Endodermal cell (in vitro differentiated cells): Measurements from ENCODE around the gene TOP2A. TPM values are rescaled to one million over a fixed set of nuclear protein-coding genes. Genes with fewer than 3 reads are reported as not detected.

Experiments
- DNase-seq: peaks from one replicate; pipeline ENCODE4 v3.0.0-alpha.2; 2017
- H3K27ac ChIP-seq: 2 replicates; pipeline ENCODE4 v1.5.1; 2013; ENCODE audit warnings: mild to moderate bottlenecking, low read depth, low read length, moderate library complexity
- H3K27me3 ChIP-seq: 2 replicates; pipeline ENCODE4 v1.6.1; 2013; ENCODE audit warnings: mild to moderate bottlenecking, low read length, moderate library complexity; ENCODE audit not compliant: insufficient read depth, control insufficient read depth, poor library complexity, severe bottlenecking
- H3K36me3 ChIP-seq: 2 replicates; pipeline ENCODE4 v1.7.0; 2013; ENCODE audit warnings: mild to moderate bottlenecking, low read length, moderate library complexity; ENCODE audit not compliant: control insufficient read depth, insufficient read depth
- H3K4me1 ChIP-seq: one replicate; pipeline ENCODE4 v1.7.0; 2013; ENCODE audit warnings: low read length; ENCODE audit not compliant: control insufficient read depth, insufficient read depth
- H3K4me3 ChIP-seq: 2 replicates; pipeline ENCODE4 v1.5.1; 2013; ENCODE audit warnings: mild to moderate bottlenecking, low read length, moderate library complexity
- H3K9ac ChIP-seq: 2 replicates; pipeline ENCODE4 v1.6.1; 2013; ENCODE audit warnings: mild to moderate bottlenecking, low read length, moderate library complexity; ENCODE audit not compliant: poor library complexity, severe bottlenecking; ENCODE audit errors: extremely low read depth
- H3K9me3 ChIP-seq: 2 replicates; pipeline ENCODE4 v1.6.1; 2013; ENCODE audit warnings: mild to moderate bottlenecking, low read length, moderate library complexity; ENCODE audit not compliant: control insufficient read depth
- H3K27ac Mint-ChIP-seq: 2 replicates; pipeline ENCODE4 v1.8.0; 2020; ENCODE audit warnings: mixed read lengths
- H3K27me3 Mint-ChIP-seq: 2 replicates; pipeline ENCODE4 v1.8.0; 2021; ENCODE audit warnings: mild to moderate bottlenecking, mixed read lengths; ENCODE audit not compliant: insufficient read depth
- H3K36me3 Mint-ChIP-seq: 2 replicates; pipeline ENCODE4 v1.8.0; 2020; ENCODE audit warnings: low read depth, mixed read lengths
- H3K4me1 Mint-ChIP-seq: 2 replicates; pipeline ENCODE4 v1.8.0; 2020; ENCODE audit warnings: mixed read lengths
- H3K4me3 Mint-ChIP-seq: 2 replicates; pipeline ENCODE4 v1.8.0; 2020; ENCODE audit warnings: mild to moderate bottlenecking, moderate library complexity, mixed read lengths
- H3K9me3 Mint-ChIP-seq: 2 replicates; pipeline ENCODE4 v1.8.0; 2020; ENCODE audit warnings: mild to moderate bottlenecking, mixed read lengths
- WGBS, 2 experiments: methylation state at CpG; one replicate each; pipeline versions ENCODE4 v1.1.5 to v1.1.7; 2013; ENCODE audit warnings: missing lambda C conversion rate in 2 of 2, mixed read lengths in 1 of 2; ENCODE audit not compliant: insufficient coverage in 1 of 2, insufficient read length in 1 of 2; 5-methylcytosine and 5-hydroxymethylcytosine counted together
- total RNA-seq, 2 donors: library from RNA; stranded (reverse); fragmentation: NEBNext Ultra II Directional in 1 of 2; extraction: Animal tissue kit (Norgen Biotek cat#: 25700) in 1 of 2; gene quantifications; 2 replicates in 1 of 2; 3 replicates in 1 of 2; pipeline ENCODE4 v1.2.1, GENCODE V29; 2021
- TF ChIP-seq, protein P1 (sequence below): fragments of 200-600 bp; sonication (generic); conservative IDR thresholded peaks from 2 replicates; pipeline ENCODE4 v1.5.0; 2021; ENCODE audit warnings: antibody characterized with exemption, mild to moderate bottlenecking

TOP2A gene
- total RNA-seq, 2 donors from 2014 or later: 173 to 246 TPM

DNA sequence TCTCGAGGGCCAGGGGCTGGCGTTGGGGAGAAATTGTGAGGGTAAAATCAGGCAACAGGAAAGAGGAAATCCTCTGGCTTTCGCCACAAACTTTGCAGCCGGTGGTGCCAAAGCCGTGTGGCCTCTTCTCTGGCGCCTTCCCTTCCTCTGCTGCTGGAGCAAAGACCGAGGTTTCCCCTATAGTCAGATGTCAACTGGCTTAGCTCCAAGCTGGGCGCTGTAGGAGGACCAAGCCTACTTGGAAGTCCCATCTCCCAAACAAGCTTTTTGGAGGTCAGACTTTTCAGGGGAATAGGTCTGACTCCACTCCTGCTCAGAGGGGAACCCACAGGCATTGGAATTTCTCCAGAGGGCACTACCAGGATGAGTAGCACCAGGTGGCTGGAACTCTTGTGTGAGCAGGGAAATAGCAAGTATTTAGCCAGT lies 30.5 kb upstream of the TOP2A start:
- no peak overlapping the region for H3K4me3 Mint-ChIP-seq
- H3K9me3 ChIP-seq: no peaks in the 10 kb centered on the region
- no peak overlapping the region for H3K4me3 ChIP-seq
- H3K9ac ChIP-seq: no peak overlapping the region
- TF ChIP-seq, protein P1, sequence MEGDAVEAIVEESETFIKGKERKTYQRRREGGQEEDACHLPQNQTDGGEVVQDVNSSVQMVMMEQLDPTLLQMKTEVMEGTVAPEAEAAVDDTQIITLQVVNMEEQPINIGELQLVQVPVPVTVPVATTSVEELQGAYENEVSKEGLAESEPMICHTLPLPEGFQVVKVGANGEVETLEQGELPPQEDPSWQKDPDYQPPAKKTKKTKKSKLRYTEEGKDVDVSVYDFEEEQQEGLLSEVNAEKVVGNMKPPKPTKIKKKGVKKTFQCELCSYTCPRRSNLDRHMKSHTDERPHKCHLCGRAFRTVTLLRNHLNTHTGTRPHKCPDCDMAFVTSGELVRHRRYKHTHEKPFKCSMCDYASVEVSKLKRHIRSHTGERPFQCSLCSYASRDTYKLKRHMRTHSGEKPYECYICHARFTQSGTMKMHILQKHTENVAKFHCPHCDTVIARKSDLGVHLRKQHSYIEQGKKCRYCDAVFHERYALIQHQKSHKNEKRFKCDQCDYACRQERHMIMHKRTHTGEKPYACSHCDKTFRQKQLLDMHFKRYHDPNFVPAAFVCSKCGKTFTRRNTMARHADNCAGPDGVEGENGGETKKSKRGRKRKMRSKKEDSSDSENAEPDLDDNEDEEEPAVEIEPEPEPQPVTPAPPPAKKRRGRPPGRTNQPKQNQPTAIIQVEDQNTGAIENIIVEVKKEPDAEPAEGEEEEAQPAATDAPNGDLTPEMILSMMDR: no peak
- H3K27ac Mint-ChIP-seq: no peak overlapping the region
- H3K27me3 Mint-ChIP-seq: peaks cover 5% of the 10 kb centered on the region
- no peaks in the 10 kb centered on the region for H3K9me3 Mint-ChIP-seq
- DNase-seq: no peak
- no peak overlapping the region for H3K27ac ChIP-seq
- WGBS, 2 experiments: 78 to 89% methylated on average over 5 to 8 of the region's 8 CpGs
- peaks cover 8% of the 10 kb centered on the region for H3K36me3 Mint-ChIP-seq
- no peaks in the 10 kb centered on the region for H3K4me1 ChIP-seq
- no peaks in the 10 kb centered on the region for H3K27me3 ChIP-seq
- H3K36me3 ChIP-seq: no peaks in the 10 kb centered on the region
- peaks cover 22% of the 10 kb centered on the region for H3K4me1 Mint-ChIP-seq

DNA sequence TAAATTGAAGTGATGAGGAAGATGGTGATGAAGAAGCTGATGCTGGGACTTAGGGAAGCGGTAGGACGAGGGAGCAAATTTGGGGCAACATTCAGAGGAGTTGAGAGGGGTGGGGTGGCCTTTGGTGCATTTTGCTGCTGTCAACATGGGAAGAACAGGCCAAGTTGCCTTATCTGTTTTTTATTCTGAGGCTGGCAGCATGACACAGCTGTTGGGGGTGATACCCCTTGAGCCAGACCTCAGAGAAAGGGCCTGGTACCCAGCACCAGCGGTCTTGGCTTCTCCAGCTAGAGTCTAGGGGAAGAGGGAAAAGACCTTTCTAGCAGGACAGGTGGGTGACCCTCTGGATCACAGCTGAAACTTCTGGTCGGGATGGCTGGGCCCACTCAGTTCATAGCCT lies 30.1 kb upstream of the TOP2A start:
- Histone ChIP-seq H3K27me3 (no peaks in the 10 kb centered on the region), H3K9me3 (no peaks in the 10 kb centered on the region), H3K4me1 (no peaks in the 10 kb centered on the region), H3K4me3 (no peak overlapping the region), H3K36me3 (no peaks in the 10 kb centered on the region), H3K27ac (no peak overlapping the region), H3K9ac (no peak overlapping the region)
- H3K4me3 Mint-ChIP-seq: no peak overlapping the region
- no peak for DNase-seq
- H3K27me3 Mint-ChIP-seq: peaks cover 5% of the 10 kb centered on the region
- H3K27ac Mint-ChIP-seq: no peak overlapping the region
- no peaks in the 10 kb centered on the region for H3K9me3 Mint-ChIP-seq
- TF ChIP-seq, protein P1: no peak
- peaks cover 22% of the 10 kb centered on the region for H3K4me1 Mint-ChIP-seq
- 93 to 95% methylated on average over 4 of the region's 4 CpGs for WGBS, 2 experiments
- H3K36me3 Mint-ChIP-seq: peaks cover 5% of the 10 kb centered on the region

DNA sequence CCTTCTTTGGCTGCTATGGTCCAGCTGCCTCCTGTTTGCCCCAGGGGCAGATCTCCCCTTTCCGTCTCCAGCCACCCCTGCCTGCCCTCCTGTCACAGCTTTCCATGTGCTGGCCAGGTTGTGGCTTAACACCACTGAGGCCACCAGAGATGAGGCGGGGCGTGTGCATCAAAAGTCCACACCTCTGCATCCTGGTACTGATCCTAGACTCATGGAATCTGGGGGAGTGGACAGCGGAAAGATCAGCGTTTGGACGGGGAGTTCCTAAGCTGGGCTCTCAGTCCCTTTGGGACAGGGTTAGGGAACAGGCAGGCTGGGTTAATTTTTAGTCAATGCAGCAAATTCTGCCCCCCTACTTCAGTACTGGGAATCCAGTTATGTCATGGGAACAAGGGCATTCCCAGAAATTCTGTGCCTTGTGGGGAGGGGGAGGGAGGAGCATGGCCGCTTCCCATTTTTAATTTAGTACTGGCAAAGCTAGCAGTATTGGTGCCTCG lies 29.5 kb upstream of the TOP2A start:
- Histone ChIP-seq H3K27me3 (peaks cover 3% of the 10 kb centered on the region), H3K4me3 (no peak overlapping the region), H3K36me3 (no peaks in the 10 kb centered on the region), H3K9ac (no peak overlapping the region), H3K9me3 (no peaks in the 10 kb centered on the region), H3K27ac (no peak overlapping the region), H3K4me1 (peaks cover 4% of the 10 kb centered on the region)
- WGBS, 2 experiments: 90 to 95% methylated on average over 6 to 8 of the region's 8 CpGs
- TF ChIP-seq, protein P1: no peak
- peaks cover 10% of the 10 kb centered on the region for H3K27me3 Mint-ChIP-seq
- H3K4me3 Mint-ChIP-seq: no peak overlapping the region
- peaks cover 1% of the 10 kb centered on the region for H3K36me3 Mint-ChIP-seq
- no peak overlapping the region for H3K27ac Mint-ChIP-seq
- H3K9me3 Mint-ChIP-seq: no peaks in the 10 kb centered on the region
- DNase-seq: no peak
- H3K4me1 Mint-ChIP-seq: peaks cover 25% of the 10 kb centered on the region
